Activated T-cell treated with anti-CD3 and anti-CD28 coated beads, Interleukin-2, amount 50 U/mL, for 24 hours (primary cell): ENCODE results near the gene TMEM214.

Experiments
- DNase-seq: peaks from one replicate; pipeline ENCODE4 v3.0.0-alpha.2; 2020
- H3K27ac Mint-ChIP-seq: 2 replicates; pipeline ENCODE4 v1.8.0; 2020; ENCODE audit warnings: mild to moderate bottlenecking, mixed read lengths
- H3K27me3 Mint-ChIP-seq: 2 replicates; pipeline ENCODE4 v1.8.0; 2020; ENCODE audit warnings: mixed read lengths
- H3K36me3 Mint-ChIP-seq: 2 replicates; pipeline ENCODE4 v1.8.0; 2020; ENCODE audit warnings: low read depth, mixed read lengths
- H3K4me1 Mint-ChIP-seq: 2 replicates; pipeline ENCODE4 v1.8.0; 2020; ENCODE audit warnings: low read depth, mixed read lengths
- H3K4me3 Mint-ChIP-seq: 2 replicates; pipeline ENCODE4 v1.8.0; 2020; ENCODE audit warnings: mild to moderate bottlenecking, moderate library complexity, mixed read lengths
- H3K9me3 Mint-ChIP-seq: 2 replicates; pipeline ENCODE4 v1.8.0; 2020; ENCODE audit warnings: mixed read lengths

TMEM214 gene

GRCh38 chr2:27041752-27042151, 9.0 kb downstream of the TMEM214 start:
- no peaks in the 10 kb centered on the region for H3K9me3 Mint-ChIP-seq
- H3K27ac Mint-ChIP-seq, result peak overlapping the region; percentile 77
- peaks cover 4% of the 10 kb centered on the region for H3K4me1 Mint-ChIP-seq
- H3K4me3 Mint-ChIP-seq, result no peak overlapping the region
- H3K27me3 Mint-ChIP-seq, result no peaks in the 10 kb centered on the region
- peaks cover 84% of the 10 kb centered on the region for H3K36me3 Mint-ChIP-seq
- DNase-seq, result no peak

- Mint-ChIP-seq H3K4me1 (peaks cover 4% of the 10 kb centered on the region), H3K9me3 (no peaks in the 10 kb centered on the region), H3K27ac (peak overlapping the region; percentile 7), H3K4me3 (no peak overlapping the region), H3K27me3 (no peaks in the 10 kb centered on the region), H3K36me3 (peaks cover 79% of the 10 kb centered on the region)
- no peak for DNase-seq
Observed at GRCh38 chr2:27042159-27042661, 9.4 kb downstream of the TMEM214 start.

GRCh38 chr2:27042985-27043634, 10.3 kb downstream of the TMEM214 start:
- no peak for DNase-seq
- peaks cover 70% of the 10 kb centered on the region for H3K36me3 Mint-ChIP-seq

GRCh38 chr2:27049422-27050280, 16.9 kb downstream of the TMEM214 start:
- peaks cover 29% of the 10 kb centered on the region for H3K36me3 Mint-ChIP-seq

More at GRCh38 chr2:27042985-27043634, 10.3 kb downstream of the TMEM214 start:
- Mint-ChIP-seq H3K4me3 (no peak overlapping the region), H3K27ac (no peak overlapping the region), H3K9me3 (no peaks in the 10 kb centered on the region), H3K4me1 (peaks cover 7% of the 10 kb centered on the region), H3K27me3 (no peaks in the 10 kb centered on the region)

GRCh38 chr2:27050281-27050995, 17.7 kb downstream of the TMEM214 start:
- peaks cover 32% of the 10 kb centered on the region for H3K4me1 Mint-ChIP-seq
- peak overlapping the region; percentile 100 for H3K27ac Mint-ChIP-seq
- H3K36me3 Mint-ChIP-seq, result peaks cover 30% of the 10 kb centered on the region
- H3K4me3 Mint-ChIP-seq, result peak overlapping the region; percentile 93
- no peaks in the 10 kb centered on the region for H3K9me3 Mint-ChIP-seq
- peaks cover 6% of the 10 kb centered on the region for H3K27me3 Mint-ChIP-seq
- DNase-seq, result peak; percentile 98

More at GRCh38 chr2:27049422-27050280, 16.9 kb downstream of the TMEM214 start:
- peak overlapping the region; percentile 93 for H3K4me3 Mint-ChIP-seq
- H3K4me1 Mint-ChIP-seq, result peaks cover 32% of the 10 kb centered on the region
- DNase-seq, result peak; percentile 80
- no peaks in the 10 kb centered on the region for H3K9me3 Mint-ChIP-seq
- H3K27me3 Mint-ChIP-seq, result peaks cover 6% of the 10 kb centered on the region
- peak overlapping the region; percentile 100 for H3K27ac Mint-ChIP-seq

GRCh38 chr2:27050996-27051901, 18.5 kb downstream of the TMEM214 start, which contains the start of gene AGBL5:
Gene AGBL5 (plus strand): TSS chr2:27051668. CDS start chr2:27052959, 1,291 bp downstream.
- Mint-ChIP-seq H3K36me3 (peaks cover 35% of the 10 kb centered on the region), H3K4me1 (peaks cover 32% of the 10 kb centered on the region), H3K4me3 (peak within 1 kb of the TSS; percentile 93), H3K9me3 (no peaks in the 10 kb centered on the region), H3K27ac (peak within 1 kb of the TSS; percentile 100), H3K27me3 (peaks cover 6% of the 10 kb centered on the region)
- DNase-seq, result peak; percentile 98

- no peak for DNase-seq
- no peaks in the 10 kb centered on the region for H3K9me3 Mint-ChIP-seq
- H3K27me3 Mint-ChIP-seq, result peaks cover 6% of the 10 kb centered on the region
- peaks cover 32% of the 10 kb centered on the region for H3K4me1 Mint-ChIP-seq
- peak overlapping the region; percentile 93 for H3K4me3 Mint-ChIP-seq
- H3K36me3 Mint-ChIP-seq, result peaks cover 41% of the 10 kb centered on the region
- peak overlapping the region; percentile 88 for H3K27ac Mint-ChIP-seq
Observed at GRCh38 chr2:27051902-27052645, 19.3 kb downstream of the TMEM214 start.

- DNase-seq, result no peak
- Mint-ChIP-seq H3K4me1 (peaks cover 27% of the 10 kb centered on the region), H3K4me3 (peak overlapping the region; percentile 32), H3K9me3 (no peaks in the 10 kb centered on the region), H3K36me3 (peaks cover 52% of the 10 kb centered on the region), H3K27ac (no peak overlapping the region), H3K27me3 (peaks cover 6% of the 10 kb centered on the region)
Observed at GRCh38 chr2:27053321-27053720, 20.6 kb downstream of the TMEM214 start.

- H3K36me3 Mint-ChIP-seq, result peaks cover 57% of the 10 kb centered on the region
- H3K27me3 Mint-ChIP-seq, result peaks cover 6% of the 10 kb centered on the region
- no peak for DNase-seq
- H3K4me1 Mint-ChIP-seq, result peaks cover 27% of the 10 kb centered on the region
- H3K27ac Mint-ChIP-seq, result no peak overlapping the region
- no peak overlapping the region for H3K4me3 Mint-ChIP-seq
- no peaks in the 10 kb centered on the region for H3K9me3 Mint-ChIP-seq
Observed at GRCh38 chr2:27053776-27054175, 21.0 kb downstream of the TMEM214 start.

- Mint-ChIP-seq H3K9me3 (no peaks in the 10 kb centered on the region), H3K4me1 (peaks cover 21% of the 10 kb centered on the region), H3K27me3 (peaks cover 6% of the 10 kb centered on the region), H3K27ac (no peak overlapping the region), H3K4me3 (no peak overlapping the region), H3K36me3 (peaks cover 64% of the 10 kb centered on the region)
- DNase-seq, result no peak
Observed at GRCh38 chr2:27054721-27055120, 22.0 kb downstream of the TMEM214 start.

- H3K9me3 Mint-ChIP-seq, result no peaks in the 10 kb centered on the region
- H3K36me3 Mint-ChIP-seq, result peaks cover 71% of the 10 kb centered on the region
- no peak overlapping the region for H3K27ac Mint-ChIP-seq
- H3K4me1 Mint-ChIP-seq, result peaks cover 9% of the 10 kb centered on the region
- H3K4me3 Mint-ChIP-seq, result no peak overlapping the region
- H3K27me3 Mint-ChIP-seq, result no peaks in the 10 kb centered on the region
- DNase-seq, result no peak
Observed at GRCh38 chr2:27057184-27057583, 24.4 kb downstream of the TMEM214 start.

GRCh38 chr2:27058210-27058609, 25.4 kb downstream of the TMEM214 start:
- no peak for DNase-seq
- H3K27ac Mint-ChIP-seq, result peak overlapping the region; percentile 37
- peaks cover 3% of the 10 kb centered on the region for H3K4me1 Mint-ChIP-seq
- no peaks in the 10 kb centered on the region for H3K9me3 Mint-ChIP-seq
- H3K36me3 Mint-ChIP-seq, result peaks cover 78% of the 10 kb centered on the region
- no peak overlapping the region for H3K4me3 Mint-ChIP-seq
- H3K27me3 Mint-ChIP-seq, result no peaks in the 10 kb centered on the region
